KMS-11 (cell line): ENCODE data around the gene CCDC169.
"Not testable (repeated sequence)": the region's sequence is repeated elsewhere in the genome, so short reads cannot be mapped to it uniquely, and the experiment has no call there.

ENCODE experiments used
- H2AFZ ChIP-seq: fragments of 200-600 bp; sonication (generic); 2 replicates; pipeline ENCODE4 v1.6.1; 2016; ENCODE audit warnings: antibody characterized with exemption, mixed run types, low read depth
- H3K27ac ChIP-seq: fragments of 200-600 bp; sonication (generic); 2 replicates; pipeline ENCODE4 v1.6.1; 2016; ENCODE audit warnings: mild to moderate bottlenecking, mixed run types
- H3K27me3 ChIP-seq: fragments of 200-600 bp; sonication (generic); 2 replicates; pipeline ENCODE4 v1.6.1; 2017; ENCODE audit warnings: mild to moderate bottlenecking, low read depth, mixed run types, moderate library complexity; ENCODE audit not compliant: insufficient read depth
- H3K36me3 ChIP-seq: fragments of 200-600 bp; sonication (generic); 2 replicates; pipeline ENCODE4 v1.6.1; 2017; ENCODE audit warnings: mild to moderate bottlenecking, mixed run types; ENCODE audit not compliant: insufficient read depth
- H3K4me1 ChIP-seq: fragments of 200-600 bp; sonication (generic); 2 replicates; pipeline ENCODE4 v1.6.1; 2016; ENCODE audit warnings: mild to moderate bottlenecking, low read depth, mixed run types; ENCODE audit not compliant: poor library complexity, severe bottlenecking
- H3K4me2 ChIP-seq: fragments of 200-600 bp; sonication (generic); 2 replicates; pipeline ENCODE4 v1.7.0; 2016; ENCODE audit warnings: mild to moderate bottlenecking, mixed run types
- H3K4me3 ChIP-seq: fragments of 200-600 bp; sonication (generic); IDR thresholded peaks from 2 replicates; pipeline ENCODE4 v1.6.1; 2017; ENCODE audit warnings: low read depth, low read length, mixed read lengths; ENCODE audit not compliant: insufficient read depth
- H3K79me2 ChIP-seq: fragments of 200-600 bp; sonication (generic); 2 replicates; pipeline ENCODE4 v1.6.1; 2016; ENCODE audit warnings: low read depth, mixed run types; ENCODE audit not compliant: insufficient read depth
- H3K9ac ChIP-seq: fragments of 200-600 bp; sonication (generic); 2 replicates; pipeline ENCODE4 v1.6.1; 2016; ENCODE audit warnings: mild to moderate bottlenecking, mixed run types
- H4K20me1 ChIP-seq: fragments of 200-600 bp; sonication (generic); 2 replicates; pipeline ENCODE4 v1.6.1; 2016; ENCODE audit warnings: mild to moderate bottlenecking, mixed run types; ENCODE audit not compliant: insufficient read depth
- CTCF ChIP-seq: fragments of 200-600 bp; sonication (generic); conservative IDR thresholded peaks from 2 replicates; pipeline ENCODE4 v1.6.1; 2017; ENCODE audit warnings: low read depth, mild to moderate bottlenecking, antibody characterized with exemption, low read length, moderate library complexity, mixed read lengths

Gene CCDC169

GRCh38 chr13:36323951-36324566 lies 26.4 kb upstream of the CCDC169 start:
- Histone ChIP-seq H3K4me1 (peaks cover 7% of the 10 kb centered on the region), H3K79me2 (no peaks in the 10 kb centered on the region), H3K36me3 (no peaks in the 10 kb centered on the region), H2AFZ (no peak overlapping the region), H3K4me3 (no peak overlapping the region), H3K4me2 (no peak overlapping the region), H3K9ac (no peak overlapping the region), H4K20me1 (no peaks in the 10 kb centered on the region), H3K27ac (no peak overlapping the region), H3K27me3 (no peaks in the 10 kb centered on the region)
- TF ChIP-seq CTCF = no peak

DNA sequence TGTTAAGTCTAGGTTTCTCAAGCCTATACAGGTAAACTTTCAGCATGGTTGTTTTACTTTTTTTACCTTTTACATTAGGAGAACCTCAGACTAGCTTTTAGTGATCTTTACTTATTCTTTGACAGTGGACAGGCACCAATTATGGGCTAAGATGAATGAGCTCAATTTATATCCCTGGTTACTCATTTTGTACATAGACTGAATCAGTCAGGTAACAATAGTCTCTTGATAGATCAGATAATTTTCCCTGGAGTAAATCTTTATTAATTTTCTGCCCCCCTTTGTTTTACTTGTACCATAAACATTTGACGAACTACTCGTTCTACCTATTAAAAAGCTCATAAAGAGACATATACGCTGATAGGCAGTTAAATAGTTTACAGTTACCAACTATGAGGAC lies 25.8 kb upstream of the CCDC169 start:
- Histone ChIP-seq H4K20me1 (no peaks in the 10 kb centered on the region), H3K4me3 (no peak overlapping the region), H3K9ac (no peak overlapping the region), H3K36me3 (no peaks in the 10 kb centered on the region), H3K27me3 (no peaks in the 10 kb centered on the region), H2AFZ (no peak overlapping the region), H3K79me2 (no peaks in the 10 kb centered on the region), H3K4me2 (no peak overlapping the region), H3K4me1 (peaks cover 7% of the 10 kb centered on the region), H3K27ac (no peak overlapping the region)
- no peak for TF ChIP-seq CTCF

GRCh38 chr13:36319793-36320192 lies 22.2 kb upstream of the CCDC169 start:
- not testable (repeated sequence) for H3K27me3 ChIP-seq, H3K27ac ChIP-seq, H3K4me3 ChIP-seq, H3K79me2 ChIP-seq, H4K20me1 ChIP-seq, H3K4me1 ChIP-seq, H2AFZ ChIP-seq, H3K36me3 ChIP-seq, H3K9ac ChIP-seq, H3K4me2 ChIP-seq

GRCh38 chr13:36313047-36313969 lies 15.7 kb upstream of the CCDC169 start:
- Histone ChIP-seq H3K36me3 (no peaks in the 10 kb centered on the region), H4K20me1 (no peaks in the 10 kb centered on the region), H3K4me3 (no peak overlapping the region), H2AFZ (no peak overlapping the region), H3K9ac (no peak overlapping the region), H3K27ac (no peak overlapping the region), H3K79me2 (no peaks in the 10 kb centered on the region), H3K27me3 (no peaks in the 10 kb centered on the region), H3K4me1 (no peaks in the 10 kb centered on the region), H3K4me2 (no peak overlapping the region)
- no peak for TF ChIP-seq CTCF
